Karpas-422 (cell line): Measurements from ENCODE around the gene ACSM5. TPM values are rescaled to one million over a fixed set of nuclear protein-coding genes. Genes with fewer than 3 reads are reported as not detected.
"Not testable (repeated sequence)": the region's sequence is repeated elsewhere in the genome, so short reads cannot be mapped to it uniquely, and the experiment has no call there.

ENCODE experiments used
- DNase-seq: peaks from one replicate; pipeline ENCODE4 v3.0.0-alpha.2; 2015
- H2AFZ ChIP-seq: fragments of 200-600 bp; sonication (generic); 2 replicates; pipeline ENCODE4 v1.6.1; 2014; ENCODE audit warnings: antibody characterized with exemption, low read length, mixed read lengths
- H3K27ac ChIP-seq: fragments of 200-600 bp; sonication (generic); 2 replicates; pipeline ENCODE4 v1.5.1; 2014; ENCODE audit warnings: mild to moderate bottlenecking, low read length, moderate library complexity
- H3K27me3 ChIP-seq: fragments of 200-600 bp; sonication (generic); 2 replicates; pipeline ENCODE4 v1.6.1; 2014; ENCODE audit warnings: low read length, mixed read lengths
- H3K36me3 ChIP-seq: fragments of 200-600 bp; sonication (generic); 2 replicates; pipeline ENCODE4 v1.6.1; 2014; ENCODE audit warnings: low read length, mixed read lengths; ENCODE audit not compliant: insufficient read depth
- H3K4me1 ChIP-seq: fragments of 200-600 bp; sonication (generic); 2 replicates; pipeline ENCODE4 v1.6.1; 2014; ENCODE audit warnings: mild to moderate bottlenecking, low read length, mixed read lengths
- H3K4me2 ChIP-seq: fragments of 200-600 bp; sonication (generic); 2 replicates; pipeline ENCODE4 v1.6.1; 2014; ENCODE audit warnings: low read length, low read depth, mild to moderate bottlenecking; ENCODE audit not compliant: poor library complexity, severe bottlenecking
- H3K4me3 ChIP-seq: fragments of 200-600 bp; sonication (generic); 2 replicates; pipeline ENCODE4 v1.5.1; 2014; ENCODE audit warnings: mild to moderate bottlenecking, antibody characterized with exemption, low read length, mixed read lengths
- H3K79me2 ChIP-seq: fragments of 200-600 bp; sonication (generic); 2 replicates; pipeline ENCODE4 v1.6.1; 2014; ENCODE audit warnings: mild to moderate bottlenecking, low read length, mixed read lengths
- H3K9ac ChIP-seq: fragments of 200-600 bp; sonication (generic); 2 replicates; pipeline ENCODE4 v1.6.0; 2014; ENCODE audit warnings: low read length
- H3K9me2 ChIP-seq: fragments of 200-600 bp; sonication (generic), shearing (Covaris generic); replicated peaks from 2 replicates; pipeline ENCODE4 v1.6.0; 2014; ENCODE audit warnings: mild to moderate bottlenecking, low read length, moderate library complexity; ENCODE audit not compliant: insufficient read depth
- H3K9me3 ChIP-seq: fragments of 300-700, 200-600 bp; sonication (generic); 2 replicates; pipeline ENCODE4 v1.6.1; 2014; ENCODE audit warnings: low read length, mixed read lengths
- H4K20me1 ChIP-seq: fragments of 200-600 bp; sonication (generic); 2 replicates; pipeline ENCODE4 v1.6.1; 2014; ENCODE audit warnings: mild to moderate bottlenecking, antibody characterized with exemption, low read length, low read depth; ENCODE audit not compliant: insufficient read depth
- total RNA-seq: library from RNA; depleted of rRNA; stranded (reverse); fragments of >200 nt; shearing (Covaris generic); gene quantifications from 2 replicates; pipeline ENCODE4 v1.2.3, GENCODE V29; 2014; ENCODE audit warnings: low replicate concordance

The ACSM5 gene
- total RNA-seq, 1 experiment from 2014 or later: not detected

- H3K27ac ChIP-seq, H3K36me3 ChIP-seq, H2AFZ ChIP-seq, H3K4me3 ChIP-seq, H4K20me1 ChIP-seq, H3K4me1 ChIP-seq, H3K9ac ChIP-seq, H3K27me3 ChIP-seq, H3K9me2 ChIP-seq, H3K9me3 ChIP-seq, DNase-seq, H3K4me2 ChIP-seq, H3K79me2 ChIP-seq: not testable (repeated sequence)
These were observed 37.5 kb downstream of the ACSM5 start for GRCh38 chr16:20446652-20447393.

- not testable (repeated sequence) for H3K27ac ChIP-seq, H3K4me3 ChIP-seq, H3K27me3 ChIP-seq, DNase-seq, H3K79me2 ChIP-seq, H2AFZ ChIP-seq, H3K36me3 ChIP-seq, H3K9me2 ChIP-seq, H4K20me1 ChIP-seq, H3K9ac ChIP-seq, H3K4me2 ChIP-seq, H3K4me1 ChIP-seq, H3K9me3 ChIP-seq
These were observed 42.0 kb downstream of the ACSM5 start, which contains the start of gene ACSM2A for GRCh38 chr16:20451364-20451763. ACSM2A (plus strand) TSS chr16:20451521; CDS start chr16:20460115, 8,594 bp downstream.

GRCh38 chr16:20453633-20454032 is 44.3 kb downstream of the ACSM5 start:
- H3K4me3 ChIP-seq, H3K4me1 ChIP-seq, H4K20me1 ChIP-seq, H3K9ac ChIP-seq, H3K79me2 ChIP-seq, H2AFZ ChIP-seq, H3K9me2 ChIP-seq, H3K9me3 ChIP-seq, H3K27me3 ChIP-seq, H3K4me2 ChIP-seq, H3K27ac ChIP-seq, H3K36me3 ChIP-seq, DNase-seq: not testable (repeated sequence)

- not testable (repeated sequence) for H4K20me1 ChIP-seq, H2AFZ ChIP-seq, DNase-seq, H3K4me1 ChIP-seq, H3K79me2 ChIP-seq, H3K9me2 ChIP-seq, H3K4me3 ChIP-seq, H3K4me2 ChIP-seq, H3K9ac ChIP-seq, H3K9me3 ChIP-seq, H3K27me3 ChIP-seq, H3K27ac ChIP-seq, H3K36me3 ChIP-seq
These were observed 49.9 kb downstream of the ACSM5 start for GRCh38 chr16:20459227-20459626.

- H3K36me3 ChIP-seq, H3K4me2 ChIP-seq, H3K9me2 ChIP-seq, H3K27me3 ChIP-seq, H3K9ac ChIP-seq, H3K4me3 ChIP-seq, DNase-seq, H3K27ac ChIP-seq, H3K4me1 ChIP-seq, H3K9me3 ChIP-seq, H3K79me2 ChIP-seq, H2AFZ ChIP-seq, H4K20me1 ChIP-seq: not testable (repeated sequence)
These were observed 51.0 kb downstream of the ACSM5 start for GRCh38 chr16:20460313-20460712.

- not testable (repeated sequence) for H3K9me2 ChIP-seq, H3K36me3 ChIP-seq, H2AFZ ChIP-seq, H3K27ac ChIP-seq, DNase-seq, H4K20me1 ChIP-seq, H3K9me3 ChIP-seq, H3K4me2 ChIP-seq, H3K27me3 ChIP-seq, H3K79me2 ChIP-seq, H3K4me1 ChIP-seq, H3K9ac ChIP-seq, H3K4me3 ChIP-seq
These were observed 59.6 kb downstream of the ACSM5 start for GRCh38 chr16:20468954-20469353.

- H3K27me3 ChIP-seq, H3K9ac ChIP-seq, H3K79me2 ChIP-seq, DNase-seq, H3K4me3 ChIP-seq, H3K9me3 ChIP-seq, H3K4me2 ChIP-seq, H4K20me1 ChIP-seq, H3K4me1 ChIP-seq, H3K36me3 ChIP-seq, H3K9me2 ChIP-seq, H3K27ac ChIP-seq, H2AFZ ChIP-seq: not testable (repeated sequence)
These were observed 60.6 kb downstream of the ACSM5 start for GRCh38 chr16:20469930-20470329.

GRCh38 chr16:20470732-20471131 is 61.4 kb downstream of the ACSM5 start:
- not testable (repeated sequence) for H3K4me3 ChIP-seq, DNase-seq

More at GRCh38 chr16:20470732-20471131, 61.4 kb downstream of the ACSM5 start:
- H2AFZ ChIP-seq, H3K79me2 ChIP-seq, H3K4me2 ChIP-seq, H3K4me1 ChIP-seq, H3K9me3 ChIP-seq, H3K36me3 ChIP-seq, H4K20me1 ChIP-seq, H3K9me2 ChIP-seq, H3K27ac ChIP-seq, H3K27me3 ChIP-seq, H3K9ac ChIP-seq: not testable (repeated sequence)
